Motor neuron (in vitro differentiated cells): ENCODE data around the gene WDR31. TPM values are rescaled to one million over a fixed set of nuclear protein-coding genes. Genes with fewer than 3 reads are reported as not detected.
"Not testable (repeated sequence)": the region's sequence is repeated elsewhere in the genome, so short reads cannot be mapped to it uniquely, and the experiment has no call there.

Experiments
- ATAC-seq, 8 experiments: fragments of 200-7000 bp; cut with Tn5 transposase; replicated peaks in 6 of 8; 2 replicates each; pipeline ENCODE4 v1.8.0; 2021; ENCODE audit warnings: mild to moderate bottlenecking in 8 of 8, moderate library complexity in 8 of 8
- H3K27ac ChIP-seq, 2 donors: fragments of 250-450 bp; sonication (Bioruptor Pico); 2 replicates each; pipeline ENCODE4 v1.9.0; 2021; ENCODE audit warnings: antibody characterized with exemption in 2 of 2, mild to moderate bottlenecking in 2 of 2, moderate library complexity in 1 of 2
- H3K4me1 ChIP-seq, 2 donors: fragments of 250-450 bp; sonication (Bioruptor Pico); replicated peaks in 1 of 2; 2 replicates each; pipeline ENCODE4 v1.6.1; 2021; ENCODE audit warnings: antibody characterized with exemption in 2 of 2, mild to moderate bottlenecking in 2 of 2, moderate library complexity in 1 of 2
- H3K4me3 ChIP-seq, 5 donors: fragments of 250-450 bp; sonication (Bioruptor Pico); 2 replicates each; pipeline ENCODE4 v1.9.0; 2021; ENCODE audit warnings: antibody characterized with exemption in 5 of 5, mild to moderate bottlenecking in 5 of 5, moderate library complexity in 4 of 5
- WGBS, 10 experiments: fragments of 450-650 bp; shearing (Covaris generic); methylation state at CpG; one replicate each; pipeline ENCODE4 v1.0.0; 2022; 5-methylcytosine and 5-hydroxymethylcytosine counted together
- in situ Hi-C, 9 experiments: fragments of 400-800 bp; cut with MboI; loops; one replicate each; pipeline ENCODE4 v1.15.0; 2021; ENCODE audit warnings: low sequenced_read_pairs in 9 of 9, low pct_unique_long_range_greater_than_20kb in 2 of 9; ENCODE audit not compliant: unreplicated experiment in 9 of 9
- total RNA-seq, 8 experiments: library from RNA; unstranded; fragments of 300-600 nt; gene quantifications; 2 replicates each; pipeline versions ENCODE4 v1.2.3 to v1.2.4, GENCODE V29; 2022

WDR31 gene
- total RNA-seq, 8 experiments from 2014 or later = 0.76 to 5.8 (median 3.3) TPM

GRCh38 chr9:113298924-113299770, 40.9 kb downstream of the WDR31 start:
- Histone ChIP-seq H3K4me1 (peaks cover 0 to 4% of the 10 kb centered on the region in 2 donors), H3K27ac (no peak overlapping the region), H3K4me3 (no peak overlapping the region)
- in situ Hi-C loops = no loop called here
- WGBS, 10 experiments = 74 to 90% (median 79%) methylated on average over 3 to 10 of the region's 15 CpGs; no CpG with 5 or more reads in 1 of the 10 experiments
- ATAC-seq = no peak

- no peak for ATAC-seq
- in situ Hi-C loops = no loop called here
- 71 to 100% (median 78%) methylated on average over 2 to 4 of the region's 8 CpGs; no CpG with 5 or more reads in 6 of the 10 experiments for WGBS, 10 experiments
- no peak overlapping the region for H3K4me3 ChIP-seq
- peaks cover 0 to 4% of the 10 kb centered on the region in 2 donors for H3K4me1 ChIP-seq
- no peak overlapping the region for H3K27ac ChIP-seq
These were observed 41.8 kb downstream of the WDR31 start for GRCh38 chr9:113298311-113298710.

GRCh38 chr9:113296796-113297558, 43.1 kb downstream of the WDR31 start:
- Histone ChIP-seq H3K4me3 (no peak overlapping the region), H3K27ac (no peak overlapping the region), H3K4me1 (peaks cover 0 to 4% of the 10 kb centered on the region in 2 donors)
- 35 to 80% (median 67%) methylated on average over 1 to 9 of the region's 9 CpGs; no CpG with 5 or more reads in 1 of the 10 experiments for WGBS, 10 experiments
- ATAC-seq = no peak
- in situ Hi-C loops = no loop called here

- not testable (repeated sequence) for H3K4me3 ChIP-seq
These were observed 43.8 kb downstream of the WDR31 start for GRCh38 chr9:113296247-113296646.

GRCh38 chr9:113293285-113293878, 46.7 kb downstream of the WDR31 start:
- WGBS, 10 experiments = 80 to 100% (median 95%) methylated on average over 1 to 6 of the region's 7 CpGs; no CpG with 5 or more reads in 1 of the 10 experiments
- Histone ChIP-seq H3K4me1 (no peaks in the 10 kb centered on the region), H3K4me3 (no peak overlapping the region), H3K27ac (no peak overlapping the region)
- in situ Hi-C loops = no loop called here
- ATAC-seq = peak in 1 of 8 experiments; percentile 60

More at GRCh38 chr9:113296247-113296646, 43.8 kb downstream of the WDR31 start:
- WGBS, 10 experiments = 90 to 100% (median 99%) methylated on average over 1 to 8 of the region's 8 CpGs; no CpG with 5 or more reads in 4 of the 10 experiments
- in situ Hi-C loops, ATAC-seq, H3K4me1 ChIP-seq, H3K27ac ChIP-seq: not testable (repeated sequence)

GRCh38 chr9:113290052-113290607, 49.9 kb downstream of the WDR31 start:
- Histone ChIP-seq H3K4me1 (no peaks in the 10 kb centered on the region), H3K27ac (no peak overlapping the region), H3K4me3 (no peak overlapping the region)
- 92 to 100% (median 100%) methylated on average over 1 to 6 of the region's 6 CpGs for WGBS, 10 experiments
- in situ Hi-C loops = no loop called here
- ATAC-seq = no peak

GRCh38 chr9:113289091-113289490, 51.0 kb downstream of the WDR31 start:
- Histone ChIP-seq H3K4me1 (no peaks in the 10 kb centered on the region), H3K27ac (no peak overlapping the region), H3K4me3 (no peak overlapping the region)
- in situ Hi-C loops = no loop called here
- no peak for ATAC-seq
- WGBS, 10 experiments = 81 to 100% (median 100%) methylated on average over 1 to 2 of the region's 2 CpGs; no CpG with 5 or more reads in 1 of the 10 experiments

GRCh38 chr9:113281356-113281755, 58.7 kb downstream of the WDR31 start:
- no peak for ATAC-seq
- in situ Hi-C loops = no loop called here
- peaks cover 1 to 5% of the 10 kb centered on the region in 2 donors for H3K4me1 ChIP-seq

GRCh38 chr9:113278840-113279239, 61.2 kb downstream of the WDR31 start:
- in situ Hi-C loops = no loop called here
- 76 to 100% (median 92%) methylated on average over 2 to 4 of the region's 4 CpGs; no CpG with 5 or more reads in 2 of the 10 experiments for WGBS, 10 experiments
- no peak for ATAC-seq

More at GRCh38 chr9:113281356-113281755, 58.7 kb downstream of the WDR31 start:
- Histone ChIP-seq H3K4me3 (no peak overlapping the region), H3K27ac (no peak overlapping the region)
- 78 to 100% (median 96%) methylated on average over 1 to 4 of the region's 4 CpGs for whole genome bisulfite sequencing, 10 experiments

GRCh38 chr9:113275157-113276131, 64.6 kb downstream of the WDR31 start, which contains the start of the genes CDC26 and PRPF4:
Gene CDC26, minus strand, starts transcription at chr9:113275572. Its CDS starts 3,065 bp downstream, at chr9:113272507.
Gene PRPF4, plus strand, starts transcription at chr9:113275658. Its CDS starts 86 bp downstream, at chr9:113275744.
- H3K4me3 ChIP-seq = peak within 1 kb of the TSS; percentile 83 to 99 (median 87)
- in situ Hi-C loops = no loop called here
- peak within 1 kb of the TSS; percentile 87 to 91 for H3K27ac ChIP-seq
- WGBS, 10 experiments = 0 to 7% (median 0%) methylated on average over 2 to 26 of the region's 63 CpGs; no CpG with 5 or more reads in 3 of the 10 experiments
- peaks cover 8 to 13% of the 10 kb centered on the region in 2 donors for H3K4me1 ChIP-seq
- peak; percentile 93 to 95 (median 94) for ATAC-seq

More at GRCh38 chr9:113278840-113279239, 61.2 kb downstream of the WDR31 start:
- no peak overlapping the region for H3K4me3 ChIP-seq
- H3K27ac ChIP-seq = no peak overlapping the region
- peaks cover 8 to 12% of the 10 kb centered on the region in 2 donors for H3K4me1 ChIP-seq

GRCh38 chr9:113274474-113275156, 65.5 kb downstream of the WDR31 start:
- peak overlapping the region; percentile 83 to 99 (median 87) for H3K4me3 ChIP-seq
- in situ Hi-C loops = loop anchor here in 1 of 9 experiments (25.0 kb wide), 1 partner anchor 388 kb away; no protein-coding TSS in a partner anchor
- peak in 7 of 8 experiments; percentile 0 to 2 (median 1) for ATAC-seq
- peaks cover 8 to 13% of the 10 kb centered on the region in 2 donors for H3K4me1 ChIP-seq
- WGBS, 10 experiments = 0 to 3% (median 0%) methylated on average over 1 to 12 of the region's 15 CpGs
- H3K27ac ChIP-seq = peak overlapping the region; percentile 87 to 91
